ENCODE data around the gene SHBG. TPM values are rescaled to one million over a fixed set of nuclear protein-coding genes. Genes with fewer than 3 reads are reported as not detected.

The SHBG gene, protein sequence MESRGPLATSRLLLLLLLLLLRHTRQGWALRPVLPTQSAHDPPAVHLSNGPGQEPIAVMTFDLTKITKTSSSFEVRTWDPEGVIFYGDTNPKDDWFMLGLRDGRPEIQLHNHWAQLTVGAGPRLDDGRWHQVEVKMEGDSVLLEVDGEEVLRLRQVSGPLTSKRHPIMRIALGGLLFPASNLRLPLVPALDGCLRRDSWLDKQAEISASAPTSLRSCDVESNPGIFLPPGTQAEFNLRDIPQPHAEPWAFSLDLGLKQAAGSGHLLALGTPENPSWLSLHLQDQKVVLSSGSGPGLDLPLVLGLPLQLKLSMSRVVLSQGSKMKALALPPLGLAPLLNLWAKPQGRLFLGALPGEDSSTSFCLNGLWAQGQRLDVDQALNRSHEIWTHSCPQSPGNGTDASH
- 0.26 and 0.50 TPM in 2 replicates for total RNA-seq

DNA sequence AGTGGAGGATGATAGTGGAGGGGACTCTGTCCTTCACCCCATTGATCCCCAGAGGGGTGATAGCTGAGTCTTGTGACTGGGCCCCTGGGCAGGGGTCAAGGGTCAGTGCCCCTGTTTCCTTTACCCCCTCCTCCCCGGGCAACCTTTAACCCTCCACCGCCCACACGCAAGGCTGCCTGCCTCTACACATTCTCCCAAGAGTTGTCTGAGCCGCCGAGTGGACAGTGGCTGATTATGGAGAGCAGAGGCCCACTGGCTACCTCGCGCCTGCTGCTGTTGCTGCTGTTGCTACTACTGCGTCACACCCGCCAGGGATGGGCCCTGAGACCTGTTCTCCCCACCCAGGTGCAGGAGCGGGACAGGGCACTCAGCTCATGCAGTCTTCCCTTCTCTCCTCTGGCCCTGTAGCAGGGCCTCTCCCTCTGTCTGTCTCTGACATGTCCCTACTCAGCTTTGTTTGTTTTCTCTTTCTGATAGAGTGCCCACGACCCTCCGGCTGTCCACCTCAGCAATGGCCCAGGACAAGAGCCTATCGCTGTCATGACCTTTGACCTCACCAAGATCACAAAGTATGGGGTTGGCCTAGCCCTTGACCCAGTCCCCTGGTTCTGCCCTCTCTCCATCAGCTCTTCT, at the start of gene SHBG:
TSS of gene SHBG (plus strand) at position 197 of the 633 bp plus-strand sequence. CDS start at position 235, 38 bp downstream.

DNA sequence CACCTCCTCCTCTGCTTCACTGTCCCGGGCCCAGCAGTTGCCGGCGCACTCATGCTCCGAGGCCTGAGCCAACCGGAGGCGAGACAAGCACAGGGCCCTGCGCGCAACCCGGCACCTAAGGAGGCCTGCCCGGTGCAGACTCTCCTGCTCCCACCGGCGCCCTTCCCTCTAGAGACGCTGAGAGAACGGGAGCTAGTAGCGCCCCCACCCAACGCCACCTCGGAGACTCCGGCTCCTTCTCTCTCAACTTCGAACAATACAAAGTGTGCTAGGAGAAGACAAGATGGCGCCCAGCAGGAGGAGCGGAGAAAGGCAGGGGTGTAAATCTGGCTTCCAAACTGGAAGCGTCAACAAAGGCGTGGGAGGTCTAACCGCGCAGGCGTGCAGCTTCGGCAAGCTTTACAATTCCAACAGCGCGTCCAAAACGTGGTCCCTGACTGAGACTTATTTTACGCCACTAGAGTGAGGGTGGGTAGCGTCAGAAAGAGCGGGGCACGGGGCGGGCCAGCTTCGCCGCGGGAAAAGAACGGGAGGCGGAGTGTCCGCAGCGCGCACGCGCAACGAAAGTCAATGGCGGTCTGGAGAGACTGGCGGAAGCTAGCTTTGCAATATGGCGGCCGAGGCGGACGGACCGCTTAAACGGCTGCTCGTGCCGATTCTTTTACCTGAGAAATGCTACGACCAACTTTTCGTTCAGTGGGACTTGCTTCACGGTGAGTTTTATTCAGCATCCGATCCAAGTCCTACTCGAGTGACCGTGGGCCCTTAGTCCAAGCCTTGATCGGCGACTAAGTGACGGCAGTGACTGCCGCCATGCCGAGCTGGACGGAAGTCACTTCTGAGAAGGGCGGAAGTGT, 46.5 kb upstream of the SHBG start, which contains the start of gene MPDU1:
TSS of gene MPDU1 (plus strand) at position 600 of the 857 bp plus-strand sequence. CDS start at position 611, 11 bp downstream.

DNA sequence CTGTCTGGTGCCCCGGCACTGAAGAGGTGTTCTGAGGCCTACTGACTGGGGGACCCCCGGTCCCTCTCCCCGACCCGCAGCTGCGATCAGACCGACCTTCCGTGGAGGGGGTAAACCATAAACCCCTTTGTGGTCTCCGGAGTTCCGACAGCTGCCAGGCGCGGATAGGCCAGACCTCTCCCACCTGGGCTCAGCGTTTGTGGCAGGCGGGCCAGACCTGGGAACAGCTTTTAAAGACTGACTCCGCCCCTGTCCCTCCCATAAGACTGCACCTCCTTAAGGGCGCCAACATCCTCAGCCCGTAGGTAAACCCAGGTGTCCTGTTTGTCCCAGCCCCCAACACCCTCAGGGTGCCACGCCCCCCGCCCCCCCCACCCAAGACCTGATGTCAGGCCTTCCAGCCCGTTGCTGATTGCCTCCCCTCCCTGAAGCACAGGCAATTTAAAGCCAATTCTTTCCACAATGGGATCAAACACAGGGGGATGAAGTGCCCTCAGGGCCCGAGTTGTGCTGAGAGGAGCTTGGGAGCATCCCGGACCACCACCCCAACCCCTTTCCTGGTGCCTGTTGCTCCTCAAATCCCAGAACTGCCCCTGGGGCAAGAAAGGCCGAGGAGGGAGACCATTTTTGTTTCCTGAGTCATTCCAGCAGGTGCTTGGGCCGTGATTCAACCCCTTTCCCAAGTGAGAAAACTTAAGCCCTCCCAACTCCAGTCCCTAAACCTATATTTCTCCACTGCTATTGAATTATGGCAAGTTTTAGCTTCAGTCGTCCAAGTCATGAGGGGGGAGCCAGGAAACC, 39.8 kb upstream of the SHBG start, which contains the start of gene SOX15:
TSS of gene SOX15 (minus strand) at position 204 of the 801 bp plus-strand sequence. CDS start 418 bp downstream, outside the sequence.

DNA sequence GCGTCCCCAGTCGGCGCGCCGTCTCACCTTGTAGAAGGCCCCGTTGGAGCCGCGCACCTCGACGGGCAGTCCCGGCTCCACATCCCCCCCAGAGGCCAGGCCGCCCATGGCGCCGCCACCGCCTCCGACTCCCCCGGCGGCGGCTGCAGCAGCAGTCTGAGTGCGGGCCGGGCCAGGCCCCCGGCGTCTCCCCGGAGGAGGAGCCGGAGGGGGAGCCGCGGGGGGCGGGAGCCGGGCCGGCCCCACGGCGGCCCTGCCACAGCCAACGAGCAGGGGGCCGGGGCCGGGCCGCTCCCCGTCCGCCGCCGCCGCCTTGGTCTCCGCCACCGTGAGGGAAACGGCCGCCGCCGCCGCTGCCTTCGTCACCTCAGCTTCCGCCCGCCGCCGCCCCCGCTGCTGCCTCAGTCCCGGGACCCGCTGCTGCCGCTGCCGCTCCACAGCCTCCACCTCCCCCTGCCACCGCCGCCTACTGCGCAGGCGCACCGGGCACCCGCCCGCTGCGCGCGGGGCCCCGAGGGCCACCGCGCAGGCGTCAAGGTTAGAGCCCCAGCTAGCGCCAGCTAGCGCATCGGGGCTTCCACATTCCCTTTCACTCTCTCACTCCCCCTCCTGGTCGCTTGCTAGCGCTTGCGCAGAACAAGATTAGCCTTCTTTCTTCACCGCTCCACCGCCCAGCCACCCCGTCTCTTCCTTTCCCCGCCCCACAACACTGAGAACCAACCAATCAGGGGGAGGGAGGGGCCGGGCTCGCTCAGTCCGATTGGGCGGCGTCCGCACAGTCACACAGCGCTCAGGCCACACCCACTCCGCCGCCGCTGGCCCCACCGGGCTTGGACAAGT, 15.3 kb upstream of the SHBG start, which contains the start of gene FXR2:
TSS of gene FXR2 (minus strand) at position 473 of the 840 bp plus-strand sequence. CDS start at position 108, 365 bp downstream.

DNA sequence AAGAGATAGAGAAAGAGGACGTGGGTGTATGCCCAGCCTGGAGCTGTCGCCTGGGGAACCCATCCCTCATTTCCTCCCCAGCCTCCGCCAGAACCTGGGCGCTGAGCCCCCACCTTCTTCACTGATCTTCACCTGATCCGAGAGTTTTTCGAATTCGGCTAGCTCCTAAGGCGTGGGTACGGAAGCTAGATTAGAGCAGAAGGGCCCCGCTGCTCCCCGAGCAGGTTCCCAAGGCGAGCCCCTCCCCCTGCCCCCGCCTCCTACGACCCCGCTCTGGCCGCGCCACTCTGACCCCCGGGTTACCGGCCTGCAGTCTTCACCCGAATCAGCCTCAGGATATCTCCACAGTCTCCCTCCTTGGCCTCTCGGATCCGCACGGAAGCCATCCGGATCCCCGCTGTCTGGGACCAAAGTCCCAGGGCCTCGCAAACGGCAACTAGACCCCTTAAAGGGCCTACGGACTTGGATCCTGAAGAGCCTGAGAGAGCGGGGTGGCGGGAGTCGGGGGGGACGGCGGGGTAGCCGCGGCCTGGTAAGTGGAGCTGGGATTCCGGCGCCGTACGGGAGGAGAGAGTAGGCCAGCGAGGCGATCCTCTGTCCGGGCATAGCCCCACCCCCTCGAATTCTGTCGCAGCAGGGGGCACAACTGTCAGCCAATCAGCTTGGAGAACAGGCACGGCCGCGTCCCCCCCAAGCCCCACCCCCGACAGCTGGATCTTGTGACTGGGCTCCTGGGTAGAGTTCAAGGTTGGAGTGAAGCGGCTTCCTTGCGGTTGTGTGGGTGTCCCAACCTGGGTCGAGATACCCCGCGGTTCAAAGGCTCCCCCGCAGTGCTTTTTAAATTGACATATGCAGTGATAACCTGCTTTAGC, 2.4 kb upstream of the SHBG start, which contains the start of gene SAT2:
TSS of gene SAT2 (minus strand) at position 572 of the 872 bp plus-strand sequence. CDS start at position 386, 186 bp downstream.

DNA sequence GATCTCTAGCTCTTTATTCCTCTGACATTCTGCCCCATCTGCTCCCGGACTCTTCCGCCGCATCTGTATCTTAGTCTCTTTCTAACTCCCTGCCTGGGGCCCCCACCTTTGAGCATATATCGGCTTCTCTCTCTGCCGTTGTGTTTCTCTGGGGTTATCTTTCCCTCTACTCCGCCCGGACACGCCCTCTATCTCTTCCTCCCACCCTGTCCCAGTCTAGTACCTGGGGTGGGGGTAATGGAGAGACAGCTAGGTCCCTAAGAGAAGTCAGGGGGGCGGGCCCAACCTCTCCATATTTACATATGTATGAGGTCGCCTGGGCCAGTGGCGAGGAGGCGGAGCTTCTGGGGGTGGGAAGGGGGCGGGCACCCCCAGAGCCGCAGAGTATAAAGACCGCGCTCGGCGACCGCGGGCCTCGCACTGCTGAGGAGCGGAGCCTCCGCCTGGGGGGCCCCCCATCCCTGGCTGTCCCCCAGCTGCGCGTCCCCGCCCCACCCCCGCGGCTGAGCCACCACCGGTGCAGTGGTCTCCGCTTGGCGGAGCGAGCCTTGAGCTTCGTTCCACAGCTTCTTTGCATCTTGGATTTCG, 20.7 kb downstream of the SHBG start, which contains the start of gene ATP1B2:
TSS of gene ATP1B2 (plus strand) at position 418 of the 588 bp plus-strand sequence. CDS start 593 bp downstream, outside the sequence.

Other genes with a start within 250 kb of the SHBG start
- not detected in 2 replicates for gene TNK1, start 249.0 kb upstream of the SHBG start, total RNA-seq
- 18.6 and 25.4 TPM in 2 replicates for gene PLSCR3, start 235.6 kb upstream of the SHBG start, total RNA-seq
- gene TMEM256, start 226.0 kb upstream of the SHBG start, total RNA-seq = 55.4 and 82.8 TPM in 2 replicates
- gene NLGN2, start 222.3 kb upstream of the SHBG start, total RNA-seq = 2.5 and 6.7 TPM in 2 replicates
- not detected in 2 replicates for gene SPEM1, start 209.8 kb upstream of the SHBG start, total RNA-seq
- not detected in 2 replicates for gene SPEM2, start 204.5 kb upstream of the SHBG start, total RNA-seq
- not detected in 2 replicates for gene SPEM3, start 201.3 kb upstream of the SHBG start, total RNA-seq
- gene TMEM102, start 194.7 kb upstream of the SHBG start, total RNA-seq = 2.4 and 3.2 TPM in 2 replicates
- 0.13 and 0.19 TPM in 2 replicates for gene FGF11, start 190.6 kb upstream of the SHBG start, total RNA-seq
- gene CHRNB1, start 185.1 kb upstream of the SHBG start, total RNA-seq = 6.6 and 7.6 TPM in 2 replicates
- gene ZBTB4, start 150.5 kb upstream of the SHBG start, total RNA-seq = 18.2 and 23.6 TPM in 2 replicates
- gene SLC35G6, start 148.7 kb upstream of the SHBG start, total RNA-seq = not detected in 2 replicates
- 98.6 and 101 TPM in 2 replicates for gene POLR2A, start 145.8 kb upstream of the SHBG start, total RNA-seq
- gene TNFSF12, start 81.1 kb upstream of the SHBG start, total RNA-seq = 9.2 and 21.8 TPM in 2 replicates
- gene TNFSF13, start 71.4 kb upstream of the SHBG start, total RNA-seq = 3.4 and 4.1 TPM in 2 replicates
- 55.3 and 71.7 TPM in 2 replicates for gene SENP3, start 68.2 kb upstream of the SHBG start, total RNA-seq
- gene CD68, start 50.5 kb upstream of the SHBG start, total RNA-seq = 47.7 and 75.6 TPM in 2 replicates
- gene MPDU1, start 46.3 kb upstream of the SHBG start, total RNA-seq = 41.5 and 57.2 TPM in 2 replicates
- 0.19 and 0.26 TPM in 2 replicates for gene SOX15, start 40.0 kb upstream of the SHBG start, total RNA-seq
- gene FXR2, start 15.2 kb upstream of the SHBG start, total RNA-seq = 45.9 and 56.7 TPM in 2 replicates
- gene SAT2, start 2.3 kb upstream of the SHBG start, total RNA-seq = 45.6 and 50.5 TPM in 2 replicates
- under 0.01 TPM in 2 replicates for gene ATP1B2, start 20.8 kb downstream of the SHBG start, total RNA-seq
- 14.1 and 19.5 TPM in 2 replicates for gene TP53, start 57.4 kb downstream of the SHBG start, total RNA-seq
- gene WRAP53, start 58.3 kb downstream of the SHBG start, total RNA-seq = 3.3 and 4.9 TPM in 2 replicates
- gene EFNB3, start 75.1 kb downstream of the SHBG start, total RNA-seq = under 0.01 and 0.12 TPM in 2 replicates
- 0.12 and 0.13 TPM in 2 replicates for gene DNAH2, start 87.6 kb downstream of the SHBG start, total RNA-seq
- 3.6 and 3.9 TPM in 2 replicates for gene KDM6B, start 204.1 kb downstream of the SHBG start, total RNA-seq
- 0.37 and 0.40 TPM in 2 replicates for gene TMEM88, start 224.9 kb downstream of the SHBG start, total RNA-seq
- gene NAA38, start 227.4 kb downstream of the SHBG start, total RNA-seq = 92.8 and 145 TPM in 2 replicates
- 9.4 and 9.9 TPM in 2 replicates for gene CYB5D1, start 227.9 kb downstream of the SHBG start, total RNA-seq

Measured in aortic smooth muscle cell (primary cell).